Naive B cell (primary cell): ENCODE results near the gene MSANTD3. TPM values are rescaled to one million over a fixed set of nuclear protein-coding genes. Genes with fewer than 3 reads are reported as not detected.
A peak's percentile ranks its signal among the peaks of the same experiment; 100 is the strongest.

Experiments
- ATAC-seq, 2 donors: fragments of 150-1000 bp; cut with Tn5 transposase; 2 replicates each; pipeline ENCODE4 v1.10.0; 2021; ENCODE audit warnings: low read depth in 2 of 2, mild to moderate bottlenecking in 2 of 2, moderate library complexity in 2 of 2
- DNase-seq: peaks from one replicate; pipeline ENCODE4 v3.0.0; 2022
- H3K27ac Mint-ChIP-seq, 6 donors: one replicate each; pipeline ENCODE4 v1.8.0; 2020 to 2022; ENCODE audit warnings: mild to moderate bottlenecking in 6 of 6, mixed read lengths in 6 of 6, moderate library complexity in 5 of 6, inconsistent platforms in 2 of 6
- H3K27me3 Mint-ChIP-seq, 3 donors: one replicate each; pipeline ENCODE4 v1.8.0; 2021 to 2022; ENCODE audit warnings: mixed read lengths in 3 of 3, mild to moderate bottlenecking in 1 of 3
- H3K36me3 Mint-ChIP-seq, 2 donors: one replicate each; pipeline ENCODE4 v1.8.0; 2020 to 2022; ENCODE audit warnings: mixed read lengths in 2 of 2, inconsistent platforms in 1 of 2, mild to moderate bottlenecking in 1 of 2
- H3K4me1 Mint-ChIP-seq, 3 donors: one replicate each; pipeline ENCODE4 v1.8.0; 2020 to 2022; ENCODE audit warnings: mixed read lengths in 3 of 3, inconsistent platforms in 1 of 3, mild to moderate bottlenecking in 1 of 3, moderate library complexity in 1 of 3
- H3K4me3 Mint-ChIP-seq, 8 donors: one replicate each; pipeline ENCODE4 v1.8.0; 2020 to 2022; ENCODE audit warnings: mild to moderate bottlenecking in 8 of 8, mixed read lengths in 8 of 8, moderate library complexity in 8 of 8, inconsistent platforms in 2 of 8
- H3K9me3 Mint-ChIP-seq, 7 donors: one replicate each; pipeline ENCODE4 v1.8.0; 2020 to 2022; ENCODE audit warnings: mixed read lengths in 7 of 7, mild to moderate bottlenecking in 5 of 7, inconsistent platforms in 2 of 7, moderate library complexity in 1 of 7
- polyA plus RNA-seq, 6 donors: library from polyadenylated mRNA; unstranded; fragments of 300-500 nt; fragmentation: Illumina TruSeq; gene quantifications; one replicate each; pipeline ENCODE4 v1.2.3, GENCODE V29; 2021; ENCODE audit warnings: low read depth in 6 of 6

Gene MSANTD3
- polyA plus RNA-seq, 6 donors from 2014 or later, result 2.3 to 5.5 (median 4.6) TPM

DNA sequence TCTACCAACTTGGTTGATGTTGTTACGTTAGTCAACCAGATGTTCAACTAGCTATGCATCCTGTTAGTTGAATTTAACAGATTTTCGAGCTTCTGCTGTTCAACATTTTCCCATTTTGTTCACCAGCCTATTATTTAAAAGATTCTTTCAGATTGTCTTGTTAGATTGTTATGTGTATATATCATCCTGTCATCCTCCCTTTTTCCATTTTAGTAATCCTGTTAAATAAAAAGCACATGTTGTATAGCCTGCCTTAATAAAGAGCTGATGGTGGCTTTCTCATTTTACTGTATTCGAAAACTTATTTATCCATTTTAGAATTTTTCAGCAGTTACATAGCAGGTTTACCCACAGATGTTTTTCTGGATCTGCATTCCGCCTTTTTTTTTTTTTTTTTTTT is 50.3 kb downstream of the MSANTD3 start:
- ATAC-seq (no peak), DNase-seq (no peak)
- H3K9me3 Mint-ChIP-seq, result peaks cover 0 to 15% (median 0%) of the 10 kb centered on the region in 7 donors
- H3K4me1 Mint-ChIP-seq, result peaks cover 7 to 14% (median 8%) of the 10 kb centered on the region in 3 donors
- H3K36me3 Mint-ChIP-seq, result no peaks in the 10 kb centered on the region
- H3K4me3 Mint-ChIP-seq, result no peak overlapping the region
- H3K27ac Mint-ChIP-seq, result no peak overlapping the region
- peaks cover 31 to 38% (median 34%) of the 10 kb centered on the region in 3 donors for H3K27me3 Mint-ChIP-seq

DNA sequence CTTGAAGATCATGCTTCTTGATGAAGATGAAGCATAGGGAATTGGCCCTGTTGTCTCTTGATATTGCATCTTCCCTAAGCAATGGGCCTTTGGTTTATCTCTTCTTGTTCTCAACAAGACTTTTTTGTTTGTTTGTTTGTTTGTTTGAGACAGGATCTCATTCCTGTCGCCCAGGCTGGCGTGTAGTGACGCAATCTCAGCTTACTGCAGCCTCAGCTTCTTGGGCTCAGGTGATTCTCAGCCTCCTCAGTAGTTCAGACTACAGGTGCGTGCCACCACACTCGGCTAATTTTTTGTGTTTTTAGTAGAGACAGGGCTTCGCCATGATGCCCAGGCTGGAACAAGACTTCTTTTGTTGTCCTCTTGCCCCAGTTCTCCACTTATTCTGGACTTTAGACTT is 51.2 kb downstream of the MSANTD3 start:
- DNase-seq, result no peak
- H3K27ac Mint-ChIP-seq, result no peak overlapping the region
- no peaks in the 10 kb centered on the region for H3K36me3 Mint-ChIP-seq
- H3K27me3 Mint-ChIP-seq, result peaks cover 30 to 38% (median 32%) of the 10 kb centered on the region in 3 donors
- no peak for ATAC-seq
- peaks cover 7 to 10% (median 8%) of the 10 kb centered on the region in 3 donors for H3K4me1 Mint-ChIP-seq
- H3K4me3 Mint-ChIP-seq, result peak overlapping the region in 1 of 8 donors; percentile 61
- peaks cover 0 to 15% (median 0%) of the 10 kb centered on the region in 7 donors for H3K9me3 Mint-ChIP-seq

DNA sequence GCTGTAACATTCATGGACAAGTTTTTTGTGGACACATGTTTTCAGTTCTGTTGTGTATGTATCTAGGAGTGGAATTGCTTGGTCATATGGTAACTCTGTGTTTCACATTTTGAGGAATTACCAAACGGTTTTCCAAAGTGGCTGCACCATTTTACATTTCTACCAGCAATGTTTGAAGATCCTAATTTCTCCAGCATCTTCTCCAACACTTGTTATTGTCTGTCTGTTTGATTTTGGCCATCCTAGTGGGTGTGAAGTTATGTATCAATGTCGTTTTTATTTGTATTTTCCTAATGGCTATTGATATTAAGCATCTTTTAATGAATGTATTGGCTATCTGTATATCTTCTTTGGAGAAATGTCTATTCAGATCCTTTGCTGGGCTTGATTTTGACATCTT is 52.9 kb downstream of the MSANTD3 start:
- no peak for DNase-seq
- Mint-ChIP-seq H3K9me3 (peaks cover 0 to 15% (median 0%) of the 10 kb centered on the region in 7 donors), H3K4me1 (no peaks in the 10 kb centered on the region), H3K36me3 (no peaks in the 10 kb centered on the region), H3K27ac (no peak overlapping the region), H3K27me3 (peaks cover 18 to 31% (median 26%) of the 10 kb centered on the region in 3 donors), H3K4me3 (no peak overlapping the region)
- ATAC-seq, result no peak

DNA sequence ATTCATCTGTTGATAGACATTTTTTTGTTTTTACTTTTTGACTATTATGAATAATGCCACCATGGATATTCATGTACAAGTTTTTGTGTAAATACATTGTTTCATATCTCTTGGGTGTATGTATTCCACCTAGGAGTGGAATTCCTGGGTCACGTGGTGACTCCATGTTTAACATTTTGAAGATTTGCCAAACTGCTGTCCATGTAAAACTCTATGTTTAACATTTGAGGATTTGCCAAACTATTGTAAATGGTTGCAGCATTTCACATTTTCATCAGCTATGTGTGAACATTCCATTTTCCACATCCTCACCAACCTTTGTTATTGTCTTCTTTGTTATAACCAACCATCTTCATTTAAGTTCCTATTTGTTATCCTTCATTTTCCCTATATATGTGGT is 58.3 kb downstream of the MSANTD3 start:
- peaks cover 8 to 14% (median 9%) of the 10 kb centered on the region in 3 donors for H3K27me3 Mint-ChIP-seq
- H3K36me3 Mint-ChIP-seq, result no peaks in the 10 kb centered on the region
- DNase-seq (no peak), ATAC-seq (no peak)
- H3K4me1 Mint-ChIP-seq, result no peaks in the 10 kb centered on the region
- H3K9me3 Mint-ChIP-seq, result peaks cover 0 to 5% (median 0%) of the 10 kb centered on the region in 7 donors
- no peak overlapping the region for H3K4me3 Mint-ChIP-seq
- no peak overlapping the region for H3K27ac Mint-ChIP-seq

DNA sequence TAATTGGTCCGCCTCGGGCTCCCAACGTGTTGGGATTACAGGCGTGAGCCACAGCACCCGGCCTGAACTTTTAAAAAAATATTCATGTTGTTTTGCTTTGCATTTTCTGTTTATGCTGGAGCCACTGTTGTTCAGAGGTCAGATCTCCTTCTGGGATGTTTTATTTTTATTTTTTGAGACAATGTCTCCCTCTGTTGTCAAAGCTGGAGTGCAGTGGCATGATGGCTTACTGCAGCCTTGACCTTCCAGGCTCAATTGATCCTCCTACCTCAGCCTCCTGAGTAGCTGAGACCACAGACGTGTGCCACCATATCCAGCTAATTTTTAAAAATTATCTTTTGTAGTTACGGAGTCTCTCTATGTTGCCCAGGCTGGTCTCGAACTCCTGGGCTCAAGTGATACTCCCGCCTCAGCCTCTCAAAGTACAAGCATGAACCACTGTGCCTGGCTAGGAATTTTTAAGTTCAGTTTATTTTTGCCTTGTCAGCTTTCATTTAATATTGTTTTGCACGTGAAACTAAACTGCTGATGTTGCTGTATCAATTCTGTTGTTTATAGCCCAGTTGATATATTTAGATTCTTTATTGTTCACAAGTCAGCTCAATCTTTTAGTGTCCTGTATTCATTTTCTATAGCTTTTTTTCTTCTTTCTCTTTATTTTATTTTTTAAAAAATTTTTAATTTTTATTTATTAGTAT is 59.7 kb downstream of the MSANTD3 start:
- H3K4me3 Mint-ChIP-seq, result peak overlapping the region in 1 of 8 donors; percentile 25
- peaks cover under 1 to 14% (median 5%) of the 10 kb centered on the region in 3 donors for H3K27me3 Mint-ChIP-seq
- no peak overlapping the region for H3K27ac Mint-ChIP-seq
- no peak for ATAC-seq
- DNase-seq, result no peak
- H3K4me1 Mint-ChIP-seq, result no peaks in the 10 kb centered on the region
- H3K9me3 Mint-ChIP-seq, result peaks cover 0 to 5% (median 0%) of the 10 kb centered on the region in 7 donors
- no peaks in the 10 kb centered on the region for H3K36me3 Mint-ChIP-seq

DNA sequence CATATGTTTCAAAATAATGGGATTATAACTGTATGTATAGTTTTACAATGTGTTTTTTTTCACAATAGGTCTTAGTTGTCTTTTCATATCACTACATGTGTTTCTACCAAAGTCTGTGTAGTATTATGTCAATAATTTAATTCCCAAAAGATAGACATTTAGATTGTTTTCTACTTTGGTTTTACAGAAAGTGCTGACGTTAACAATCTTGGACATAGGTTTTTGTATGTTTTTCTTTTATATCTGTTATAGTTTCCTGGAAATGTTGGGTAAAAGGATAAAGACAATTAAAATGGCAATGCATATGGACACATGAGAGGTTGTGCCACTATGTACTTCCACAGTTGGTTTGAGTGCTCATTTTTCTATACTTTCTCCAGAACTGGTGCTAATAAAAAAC is 61.2 kb downstream of the MSANTD3 start:
- H3K4me3 Mint-ChIP-seq, result no peak overlapping the region
- ATAC-seq (no peak), DNase-seq (no peak)
- H3K27me3 Mint-ChIP-seq, result peaks cover 0 to 8% (median 0%) of the 10 kb centered on the region in 3 donors
- peaks cover 0 to 5% (median 0%) of the 10 kb centered on the region in 7 donors for H3K9me3 Mint-ChIP-seq
- no peak overlapping the region for H3K27ac Mint-ChIP-seq
- no peaks in the 10 kb centered on the region for H3K36me3 Mint-ChIP-seq
- no peaks in the 10 kb centered on the region for H3K4me1 Mint-ChIP-seq

DNA sequence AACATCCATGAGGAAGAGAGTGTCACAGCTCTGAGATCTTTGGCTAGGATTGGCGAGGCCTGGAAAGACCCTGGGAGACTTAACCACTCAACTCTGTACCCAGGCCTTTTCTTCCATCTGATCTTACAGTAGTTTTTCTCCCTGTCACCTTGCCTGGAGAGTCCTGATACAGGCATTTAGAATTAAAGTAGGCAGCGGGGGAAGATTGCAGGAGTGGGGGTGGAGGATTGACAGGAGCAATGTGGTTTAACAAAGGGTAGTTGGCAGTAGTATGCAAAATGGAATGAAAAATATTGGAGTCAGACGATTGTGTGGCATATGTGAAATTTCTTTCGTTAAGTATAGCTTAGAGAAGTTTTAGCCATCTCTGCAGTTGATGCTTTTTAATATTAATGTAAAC is 62.9 kb downstream of the MSANTD3 start:
- Mint-ChIP-seq H3K4me1 (no peaks in the 10 kb centered on the region), H3K9me3 (peaks cover 0 to 5% (median 0%) of the 10 kb centered on the region in 7 donors), H3K36me3 (no peaks in the 10 kb centered on the region), H3K4me3 (no peak overlapping the region), H3K27me3 (peaks cover 0 to 4% (median 0%) of the 10 kb centered on the region in 3 donors), H3K27ac (no peak overlapping the region)
- ATAC-seq (no peak), DNase-seq (no peak)

DNA sequence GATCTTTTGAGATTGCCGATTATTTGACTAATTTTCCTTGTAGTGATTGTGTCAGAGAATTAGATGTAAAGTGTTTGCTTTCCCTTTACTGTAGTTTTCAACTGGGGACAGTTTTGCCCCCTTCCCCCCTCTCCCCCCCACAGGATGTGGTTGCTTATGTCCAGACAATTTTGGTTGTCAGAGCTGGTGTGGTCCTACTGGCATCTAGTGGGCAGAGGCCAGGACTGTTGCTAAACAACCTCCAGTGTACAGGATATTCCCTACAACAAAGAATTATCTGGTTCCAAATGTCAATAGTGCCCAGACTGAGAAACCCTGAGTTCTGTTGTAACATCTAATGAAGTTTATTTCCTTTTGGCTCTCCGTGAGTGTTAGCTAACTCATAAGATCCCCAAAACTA is 66.0 kb downstream of the MSANTD3 start:
- H3K9me3 Mint-ChIP-seq, result no peaks in the 10 kb centered on the region
- DNase-seq (no peak), ATAC-seq (no peak)
- no peaks in the 10 kb centered on the region for H3K27me3 Mint-ChIP-seq
- H3K4me1 Mint-ChIP-seq, result no peaks in the 10 kb centered on the region
- H3K27ac Mint-ChIP-seq, result no peak overlapping the region
- no peak overlapping the region for H3K4me3 Mint-ChIP-seq
- no peaks in the 10 kb centered on the region for H3K36me3 Mint-ChIP-seq

DNA sequence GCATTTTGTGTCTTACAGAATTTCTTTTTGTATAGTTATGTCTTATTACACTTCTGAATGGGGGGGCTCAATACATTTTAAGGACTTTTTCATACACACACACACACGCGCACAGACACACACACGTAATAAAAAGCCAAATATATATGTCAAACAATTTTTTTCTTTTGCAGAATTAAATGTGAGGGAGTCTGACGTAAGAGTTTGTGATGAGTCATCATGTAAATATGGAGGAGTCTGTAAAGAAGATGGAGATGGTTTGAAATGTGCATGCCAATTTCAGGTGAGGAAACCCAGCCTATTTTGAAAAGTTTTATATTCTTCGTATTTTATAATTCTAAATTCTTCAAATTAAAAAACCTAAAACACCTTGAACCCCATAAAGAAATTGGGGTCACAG is 71.6 kb downstream of the MSANTD3 start:
- DNase-seq (no peak), ATAC-seq (no peak)
- Mint-ChIP-seq H3K27me3 (no peaks in the 10 kb centered on the region), H3K4me1 (no peaks in the 10 kb centered on the region), H3K27ac (no peak overlapping the region), H3K9me3 (no peaks in the 10 kb centered on the region), H3K36me3 (no peaks in the 10 kb centered on the region), H3K4me3 (no peak overlapping the region)

DNA sequence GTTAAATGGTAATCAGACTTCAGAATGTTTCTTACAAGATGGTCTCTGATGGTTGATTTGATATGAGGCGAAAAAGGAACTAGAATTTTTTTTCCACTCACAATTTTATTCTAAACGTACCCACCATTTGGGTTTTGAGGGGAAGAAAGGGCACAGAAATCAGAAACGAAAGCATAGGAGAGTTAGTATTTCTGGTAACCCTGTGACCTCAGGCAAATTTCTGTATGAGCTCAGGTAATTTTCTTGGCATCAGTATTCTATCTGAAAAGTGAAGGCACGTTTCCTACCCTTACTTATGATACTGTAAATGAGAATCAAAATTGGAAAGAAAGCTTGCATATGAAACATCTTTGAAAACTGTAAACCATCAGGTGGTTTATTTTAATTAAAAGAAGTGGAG is 72.5 kb downstream of the MSANTD3 start:
- DNase-seq (no peak), ATAC-seq (no peak)
- no peaks in the 10 kb centered on the region for H3K27me3 Mint-ChIP-seq
- no peak overlapping the region for H3K27ac Mint-ChIP-seq
- no peak overlapping the region for H3K4me3 Mint-ChIP-seq
- no peaks in the 10 kb centered on the region for H3K36me3 Mint-ChIP-seq
- H3K4me1 Mint-ChIP-seq, result no peaks in the 10 kb centered on the region
- no peaks in the 10 kb centered on the region for H3K9me3 Mint-ChIP-seq

DNA sequence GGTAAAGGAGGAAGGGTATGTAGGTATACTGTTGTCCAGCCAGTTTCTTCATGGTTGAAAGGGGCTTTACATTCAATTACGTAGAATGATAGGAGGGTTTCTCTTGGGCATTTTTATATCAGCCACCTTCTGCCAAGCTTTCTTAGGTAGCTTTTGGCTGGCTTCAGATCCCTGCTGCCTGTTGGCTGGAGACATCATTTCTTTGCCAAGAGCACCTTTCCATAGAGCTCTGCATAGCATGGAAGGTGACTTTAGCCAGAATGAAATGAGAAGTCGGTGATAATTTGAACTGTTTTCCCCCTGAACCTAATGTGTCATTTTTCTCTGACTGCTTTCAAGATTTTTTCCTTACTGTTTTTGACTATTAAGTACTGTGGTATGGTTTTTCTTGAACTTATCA is 72.9 kb downstream of the MSANTD3 start:
- H3K4me3 Mint-ChIP-seq, result no peak overlapping the region
- no peaks in the 10 kb centered on the region for H3K9me3 Mint-ChIP-seq
- ATAC-seq, result no peak
- no peak overlapping the region for H3K27ac Mint-ChIP-seq
- no peak for DNase-seq
- H3K4me1 Mint-ChIP-seq, result no peaks in the 10 kb centered on the region
- H3K27me3 Mint-ChIP-seq, result no peaks in the 10 kb centered on the region
- no peaks in the 10 kb centered on the region for H3K36me3 Mint-ChIP-seq

Other genes with a start within 250 kb of the MSANTD3 start
- 10 to 100 TPM; 10.9 to 20.9 (median 16.9) TPM for gene TEX10, start 74.2 kb upstream of the MSANTD3 start, polyA plus RNA-seq
- gene TMEFF1, start 46.0 kb downstream of the MSANTD3 start, polyA plus RNA-seq, result not detected
- gene CAVIN4, start 150.9 kb downstream of the MSANTD3 start, polyA plus RNA-seq, result not detected